ENCODE data around the gene MOB3A.

Gene MOB3A

GRCh38 chr19:2060884-2061494 is 35.1 kb downstream of the MOB3A start:
- in situ Hi-C loops (cut with MboI; ENCODE audit: low sequenced_read_pairs): no loop called here

- in situ Hi-C loops (cut with MboI; ENCODE audit: low sequenced_read_pairs): no loop called here
These were observed 36.5 kb downstream of the MOB3A start for GRCh38 chr19:2059422-2060201.

GRCh38 chr19:2058570-2059421 is 37.3 kb downstream of the MOB3A start:
- in situ Hi-C loops (cut with MboI; ENCODE audit: low sequenced_read_pairs): no loop called here

- in situ Hi-C loops (cut with MboI; ENCODE audit: low sequenced_read_pairs): no loop called here
These were observed 38.3 kb downstream of the MOB3A start for GRCh38 chr19:2057484-2058469.

- in situ Hi-C loops (cut with MboI; ENCODE audit: low sequenced_read_pairs): no loop called here
These were observed 39.3 kb downstream of the MOB3A start for GRCh38 chr19:2056837-2057192.

- in situ Hi-C loops (cut with MboI; ENCODE audit: low sequenced_read_pairs): no loop called here
These were observed 39.9 kb downstream of the MOB3A start for GRCh38 chr19:2055931-2056836.

- in situ Hi-C loops (cut with MboI; ENCODE audit: low sequenced_read_pairs): no loop called here
These were observed 41.4 kb downstream of the MOB3A start for GRCh38 chr19:2054763-2055162.

- in situ Hi-C loops (cut with MboI; ENCODE audit: low sequenced_read_pairs): no loop called here
These were observed 42.3 kb downstream of the MOB3A start for GRCh38 chr19:2053601-2054389.

GRCh38 chr19:2051773-2052704 is 44.1 kb downstream of the MOB3A start:
- in situ Hi-C loops (cut with MboI; ENCODE audit: low sequenced_read_pairs): no loop called here

GRCh38 chr19:2050991-2051772 is 44.9 kb downstream of the MOB3A start, which contains the start of gene MKNK2:
TSS of gene MKNK2 (minus strand) at chr19:2051244. CDS start at chr19:2050851, 393 bp downstream.
- in situ Hi-C loops (cut with MboI; ENCODE audit: low sequenced_read_pairs): no loop called here

- in situ Hi-C loops (cut with MboI; ENCODE audit: low sequenced_read_pairs): no loop called here
These were observed 45.7 kb downstream of the MOB3A start for GRCh38 chr19:2050349-2050990.

- in situ Hi-C loops (cut with MboI; ENCODE audit: low sequenced_read_pairs): no loop called here
These were observed 46.3 kb downstream of the MOB3A start for GRCh38 chr19:2049741-2050348.

- in situ Hi-C loops (cut with MboI; ENCODE audit: low sequenced_read_pairs): no loop called here
These were observed 47.0 kb downstream of the MOB3A start for GRCh38 chr19:2048959-2049740.

- in situ Hi-C loops (cut with MboI; ENCODE audit: low sequenced_read_pairs): no loop called here
These were observed 47.8 kb downstream of the MOB3A start for GRCh38 chr19:2048104-2048958.

Measured in HL-60/S4 treated with retinoic acid at 250 ng/mL for 4 days and 3 days (cell line).